Activated CD4-positive, alpha-beta memory T cell treated with anti-CD3 and anti-CD28 coated beads, Interleukin-2, amount 10 ng/mL, durations not matched to agents 7 days and 5 days (primary cell): ENCODE measurements around the gene KIF3C. TPM values are rescaled to one million over a fixed set of nuclear protein-coding genes. Genes with fewer than 3 reads are reported as not detected.

ENCODE experiments used
- CTCF ChIA-PET: fragments of 350-600 bp; sonication (Branson Sonifier 250); formaldehyde crosslinking; loops from one replicate; lab custom pipeline; 2021; ENCODE audit warnings: antibody characterized with exemption, inconsistent platforms; lab: Charles Lee
- POLR2A ChIA-PET: fragments of 350-600 bp; sonication (Branson Sonifier 250); formaldehyde crosslinking; loops from one replicate; lab custom pipeline; 2021; ENCODE audit warnings: antibody characterized with exemption; lab: Charles Lee
- DNase-seq: peaks from one replicate; pipeline ENCODE4 v3.0.0-alpha.2; 2020
- H3K27ac Mint-ChIP-seq: one replicate; pipeline ENCODE4 v1.8.0; 2021; ENCODE audit warnings: mild to moderate bottlenecking, mixed read lengths
- H3K27me3 Mint-ChIP-seq: one replicate; pipeline ENCODE4 v1.8.0; 2021; ENCODE audit warnings: mixed read lengths
- H3K36me3 Mint-ChIP-seq: one replicate; pipeline ENCODE4 v1.8.0; 2021; ENCODE audit warnings: low read depth, mixed read lengths
- H3K4me1 Mint-ChIP-seq: one replicate; pipeline ENCODE4 v1.8.0; 2021; ENCODE audit warnings: mixed read lengths
- H3K4me3 Mint-ChIP-seq: one replicate; pipeline ENCODE4 v1.8.0; 2021; ENCODE audit warnings: mild to moderate bottlenecking, mixed read lengths
- H3K9me3 Mint-ChIP-seq: one replicate; pipeline ENCODE4 v1.8.0; 2021; ENCODE audit warnings: mixed read lengths
- total RNA-seq, 2 experiments: library from RNA; stranded (reverse); gene quantifications; one replicate each; pipeline ENCODE4 v1.2.3, GENCODE V29; 2021

KIF3C gene
- total RNA-seq, 2 experiments from 2014 or later: 10.3 to 10.7 TPM

GRCh38 chr2:25877431-25878360 lies 104.6 kb downstream of the KIF3C start:
- no peaks in the 10 kb centered on the region for H3K27me3 Mint-ChIP-seq

More at GRCh38 chr2:25877431-25878360, 104.6 kb downstream of the KIF3C start:
- Mint-ChIP-seq H3K4me3 (peak overlapping the region; percentile 95), H3K4me1 (peaks cover 41% of the 10 kb centered on the region), H3K36me3 (peaks cover 20% of the 10 kb centered on the region), H3K27ac (peak overlapping the region; percentile 99), H3K9me3 (no peaks in the 10 kb centered on the region)
- ChIA-PET CTCF (interaction anchor here (1.0 to 2.5 kb wide), 14 partner anchors 17 to 515 kb away, joined by 3 to 45 read pairs (median 4); no protein-coding TSS in a partner anchor), POLR2A (interaction anchor here (0.8 to 2.7 kb wide), 18 partner anchors 10 to 1801 kb away, joined by 3 to 44 read pairs (median 4); partner anchors contain the start of genes DTNB, HADHA, KIF3C and RAB10)
- DNase-seq: peak; percentile 65

Other genes with a start within 250 kb of the KIF3C start
- gene ASXL2, start 104.0 kb downstream of the KIF3C start, total RNA-seq: 10 to 100 TPM; 43.7 to 45.0 TPM
- gene RAB10, start 51.6 kb upstream of the KIF3C start, total RNA-seq: 100 to 1,000 TPM; 116 to 117 TPM
- 1 to 10 TPM; 1.6 to 3.5 TPM for gene GAREM2, start 190.6 kb upstream of the KIF3C start, total RNA-seq